Measurements from ENCODE around the gene EML4. TPM values are rescaled to one million over a fixed set of nuclear protein-coding genes. Genes with fewer than 3 reads are reported as not detected.

Gene EML4
- total and polyA plus RNA-seq, 10 of the 15 experiments (the other 5 are each of a cell fraction or from before 2014, with no cell fraction given), result 23.1 to 91.3 (median 77.4) TPM

GRCh38 chr2:42267530-42267929 is 98.4 kb downstream of the EML4 start:
- Histone ChIP-seq H3K4me1 (ENCODE audit: control insufficient read depth, insufficient read depth, low read length) (no peaks in the 10 kb centered on the region; the same call in 1 of the 2 replicates), H3K36me3 (ENCODE audit: control insufficient read depth in 2 of 2, insufficient read depth in 2 of 2, low read length in 1 of 2) (peaks cover 2 to 12% of the 10 kb centered on the region in 2 experiments; a peak in 3 of 4 replicates), H3K27me3 (replicated peaks in 1 of 2; ENCODE audit: control insufficient read depth in 2 of 2, insufficient read depth in 2 of 2, low read length in 1 of 2) (no peaks in the 10 kb centered on the region), H3K79me2 (ENCODE audit: control insufficient read depth, insufficient read depth, low read length) (no peaks in the 10 kb centered on the region), H3K9ac (ENCODE audit: control insufficient read depth, insufficient read depth, low read length) (no peak overlapping the region), H3K27ac (ENCODE audit: control insufficient read depth, insufficient read depth) (no peak overlapping the region), H3K4me2 (ENCODE audit: control insufficient read depth, insufficient read depth) (no peak overlapping the region), H4K20me1 (ENCODE audit: control insufficient read depth, insufficient read depth) (no peaks in the 10 kb centered on the region), H3K4me3 (no peak overlapping the region), H3K9me3 (replicated peaks; ENCODE audit: control insufficient read depth, insufficient read depth, low read length) (no peaks in the 10 kb centered on the region), H2AFZ (ENCODE audit: control insufficient read depth, low read depth, low read length) (no peak overlapping the region)
- in situ Hi-C loops (cut with MboI), result no loop called here
- DNase-seq (ENCODE audit: low read depth, low spot score) (no peak), ATAC-seq (no peak), FAIRE-seq (no peak)
- intact Hi-C loops (cut with micrococcal nuclease; ENCODE audit: unreplicated experiment), result no loop called here
- ChIA-PET CTCF (no interaction called here), RAD21 (ENCODE audit: unreplicated experiment) (no interaction called here), POLR2A (interaction anchor here (1.0 kb wide), 1 partner anchor 96 kb away, joined by 3 read pairs; no protein-coding TSS in a partner anchor), SMC1A (ENCODE audit: uncharacterized antibody, unreplicated experiment) (interaction anchor here (0.9 to 2.6 kb wide), 8 partner anchors 8 to 171 kb away, joined by 3 to 7 read pairs (median 4); no protein-coding TSS in a partner anchor)
- 29% methylated on average over 1 of the region's 1 CpG for WGBS (ENCODE audit: insufficient coverage, insufficient replicate concordance, low lambda C conversion rate, missing lambda C conversion rate)
- BruUV-seq (replicated peaks), result no TSS peak
- no peak for TF ChIP-seq YY1 (IDR thresholded peaks at IDR 0.05; ENCODE audit: low read depth, low read length)
- TF ChIP-seq ZNF384 (IDR thresholded peaks at IDR 0.05; ENCODE audit: borderline replicate concordance, low read depth, low read length), result no peak
- TF ChIP-seq NR2F1 (conservative IDR thresholded peaks at IDR 0.05), result no peak
- TF ChIP-seq RELB (IDR thresholded peaks at IDR 0.05; ENCODE audit: low read depth), result no peak
- no peak for TF ChIP-seq CUX1 (IDR thresholded peaks at IDR 0.05; ENCODE audit: insufficient replicate concordance, low read depth, low read length)
- no peak for TF ChIP-seq PAX5 (IDR thresholded peaks at IDR 0.05; ENCODE audit: borderline replicate concordance, low read depth, low read length)
- no peak for TF ChIP-seq ZNF207 (IDR thresholded peaks at IDR 0.05; ENCODE audit: borderline replicate concordance)
- TF ChIP-seq TAF1 (IDR thresholded peaks at IDR 0.05; ENCODE audit: borderline replicate concordance, low read depth, low read length), result no peak
- no peak for TF ChIP-seq POU2F2 (IDR thresholded peaks at IDR 0.05; ENCODE audit: borderline replicate concordance, low read depth, low read length)
- TF ChIP-seq EZH2 (IDR thresholded peaks at IDR 0.05; ENCODE audit: borderline replicate concordance, control insufficient read depth, low read depth, low read length), result no peak
- TF ChIP-seq ELK1 (IDR thresholded peaks at IDR 0.05; ENCODE audit: low read depth, low read length), result no peak
- no peak for TF ChIP-seq TBL1XR1 (IDR thresholded peaks at IDR 0.05; ENCODE audit: low read depth, low read length)
- no peak for TF ChIP-seq ZBED1 (IDR thresholded peaks at IDR 0.05; ENCODE audit: borderline replicate concordance)
- TF ChIP-seq IRF4 (IDR thresholded peaks at IDR 0.05; ENCODE audit: low read depth, low read length), result no peak
- no peak for TF ChIP-seq BRCA1 (IDR thresholded peaks at IDR 0.05; ENCODE audit: low read depth, low read length)
- no peak for TF ChIP-seq NR2C1 (IDR thresholded peaks at IDR 0.05)
